DLD1 (cell line): ENCODE data around the gene ZYG11B.
"Not testable (repeated sequence)": the region's sequence is repeated elsewhere in the genome, so short reads cannot be mapped to it uniquely, and the experiment has no call there.

Source experiments
- in situ Hi-C: cut with HindIII; loops from 2 replicates; pipeline ENCODE4 v1.10.0; 2017; ENCODE audit warnings: low sequenced_read_pairs

The ZYG11B gene

GRCh38 chr1:52842643-52843310 lies 116.5 kb downstream of the ZYG11B start, which contains the start of gene ZYG11A:
Gene ZYG11A (plus strand): TSS chr1:52842760. CDS start chr1:52842884, 124 bp downstream.
- in situ Hi-C loops = no loop called here

GRCh38 chr1:52845119-52845518 lies 118.9 kb downstream of the ZYG11B start:
- in situ Hi-C loops = not testable (repeated sequence)

- in situ Hi-C loops = no loop called here
These were observed 122.2 kb downstream of the ZYG11B start for GRCh38 chr1:52848423-52848822.

- in situ Hi-C loops = no loop called here
These were observed 124.7 kb downstream of the ZYG11B start for GRCh38 chr1:52850951-52851350.

GRCh38 chr1:52852854-52853253 lies 126.6 kb downstream of the ZYG11B start:
- in situ Hi-C loops = no loop called here

GRCh38 chr1:52855584-52855983 lies 129.3 kb downstream of the ZYG11B start:
- in situ Hi-C loops = no loop called here

- in situ Hi-C loops = no loop called here
These were observed 129.8 kb downstream of the ZYG11B start for GRCh38 chr1:52856026-52856425.

GRCh38 chr1:52857443-52857842 lies 131.2 kb downstream of the ZYG11B start:
- in situ Hi-C loops = no loop called here

- in situ Hi-C loops = no loop called here
These were observed 136.6 kb downstream of the ZYG11B start for GRCh38 chr1:52862666-52863458.

GRCh38 chr1:52867087-52867863 lies 141.0 kb downstream of the ZYG11B start:
- in situ Hi-C loops = no loop called here

GRCh38 chr1:52869727-52870126 lies 143.5 kb downstream of the ZYG11B start:
- in situ Hi-C loops = not testable (repeated sequence)

- in situ Hi-C loops = no loop called here
These were observed 150.6 kb downstream of the ZYG11B start for GRCh38 chr1:52876843-52877242.
